H1 (cell line): ENCODE measurements around the gene KCNMA1. TPM values are rescaled to one million over a fixed set of nuclear protein-coding genes. Genes with fewer than 3 reads are reported as not detected.

Experiments
- CTCF ChIA-PET: fragments of 300-600 bp; sonication (Branson Sonifier 250); formaldehyde crosslinking; loops from one replicate; lab custom pipeline; 2021; ENCODE audit not compliant: partially characterized antibody; lab: Charles Lee
- POLR2A ChIA-PET: fragments of 300-600 bp; sonication (Branson Sonifier 250); formaldehyde crosslinking; loops from one replicate; lab custom pipeline; 2021; ENCODE audit warnings: inconsistent platforms; ENCODE audit not compliant: partially characterized antibody; lab: Charles Lee
- DNase-seq, 2 experiments: peaks; one replicate each; pipeline versions ENCODE4 v3.0.0 to v3.0.0-alpha.2; 2010 to 2022; ENCODE audit warnings: low spot score in 2 of 2, low read depth in 1 of 2, mixed read lengths in 1 of 2
- FAIRE-seq: peaks from 2 replicates; lab custom pipeline; 2011; peaks lifted over from hg19 to GRCh38; lab: Jason Lieb, UNC
- H2AFZ ChIP-seq: 2 replicates; pipeline ENCODE4 v1.8.1; 2012; ENCODE audit warnings: low read length, inconsistent platforms
- H2AK5ac ChIP-seq: 2 replicates; pipeline ENCODE4 v1.6.1; 2013; ENCODE audit warnings: low read depth, low read length
- H2BK120ac ChIP-seq: replicated peaks from 2 replicates; pipeline ENCODE3; 2013; ENCODE audit warnings: low read depth, low read length, inconsistent platforms
- H2BK12ac ChIP-seq: 2 replicates; pipeline ENCODE4 v1.6.1; 2013; ENCODE audit warnings: low read depth, low read length
- H2BK15ac ChIP-seq: 2 replicates; pipeline ENCODE4 v1.6.1; 2013; ENCODE audit warnings: low read length
- H2BK20ac ChIP-seq: 2 replicates; pipeline ENCODE4 v1.6.1; 2013; ENCODE audit warnings: low read length
- H2BK5ac ChIP-seq: 2 replicates; pipeline ENCODE4 v1.6.1; 2013; ENCODE audit warnings: low read depth, low read length
- H3K14ac ChIP-seq: 2 replicates; pipeline ENCODE4 v1.6.1; 2013; ENCODE audit warnings: inconsistent platforms; ENCODE audit not compliant: insufficient read length
- H3K18ac ChIP-seq: 2 replicates; pipeline ENCODE4 v1.6.1; 2013; ENCODE audit warnings: low read length; ENCODE audit errors: extremely low read depth
- H3K23ac ChIP-seq: 2 replicates; pipeline ENCODE4 v1.6.1; 2013; ENCODE audit warnings: inconsistent platforms; ENCODE audit not compliant: insufficient read length
- H3K23me2 ChIP-seq: 2 replicates; pipeline ENCODE4 v1.6.1; 2013; ENCODE audit warnings: low read depth, low read length
- H3K27ac ChIP-seq: 2 replicates; pipeline ENCODE4 v1.6.1; 2011; ENCODE audit warnings: low read depth, low read length, inconsistent platforms
- H3K27me3 ChIP-seq, 4 experiments: replicated peaks in 1 of 4; 1 replicate in 1 of 4; 2 replicates in 3 of 4; pipeline versions ENCODE4 v1.6.1 to v1.8.1; 2011 to 2013; ENCODE audit warnings: low read length in 3 of 4, mild to moderate bottlenecking in 3 of 4, inconsistent platforms in 2 of 4, mixed read lengths in 2 of 4, moderate library complexity in 1 of 4; ENCODE audit not compliant: control insufficient read depth in 3 of 4, insufficient read depth in 3 of 4; ENCODE audit errors: extremely low read depth in 1 of 4
- H3K36me3 ChIP-seq, 4 experiments: 2 replicates each; pipeline versions ENCODE4 v1.6.1 to v1.8.1; 2011 to 2013; ENCODE audit warnings: mild to moderate bottlenecking in 4 of 4, low read length in 3 of 4, moderate library complexity in 2 of 4, control low read depth in 1 of 4, inconsistent platforms in 1 of 4; ENCODE audit not compliant: insufficient read depth in 4 of 4, control insufficient read depth in 2 of 4
- H3K4ac ChIP-seq: replicated peaks from 2 replicates; pipeline ENCODE3; 2013; ENCODE audit warnings: low read length, low read depth, mixed read lengths, inconsistent platforms; ENCODE audit not compliant: insufficient read length
- H3K4me1 ChIP-seq, 4 experiments: replicated peaks in 1 of 4; 1 replicate in 1 of 4; 2 replicates in 3 of 4; pipeline versions ENCODE4 v1.6.1 to v1.8.1; 2011 to 2013; ENCODE audit warnings: low read length in 3 of 4, inconsistent platforms in 2 of 4, mixed read lengths in 1 of 4; ENCODE audit not compliant: insufficient read depth in 4 of 4, control insufficient read depth in 3 of 4
- H3K4me2 ChIP-seq, 2 experiments: 2 replicates each; pipeline versions ENCODE4 v1.6.1 to v1.8.1; 2011 to 2013; ENCODE audit warnings: low read depth in 2 of 2, low read length in 2 of 2, control low read depth in 1 of 2, inconsistent platforms in 1 of 2, mild to moderate bottlenecking in 1 of 2; ENCODE audit not compliant: insufficient read depth in 1 of 2
- H3K4me3 ChIP-seq, 4 experiments: fragments of 200-600, 300-600 bp in 1 of 4; sonication (generic), shearing (Covaris generic), sonication (Bioruptor Twin) in 1 of 4; 2 replicates each; pipeline versions ENCODE4 v1.5.1 to v1.8.1; 2011 to 2016; ENCODE audit warnings: low read length in 4 of 4, low read depth in 3 of 4, control low read depth in 2 of 4, inconsistent platforms in 2 of 4, mild to moderate bottlenecking in 2 of 4, mixed read lengths in 1 of 4, moderate library complexity in 1 of 4; ENCODE audit not compliant: insufficient read depth in 2 of 4; ENCODE audit errors: extremely low read depth in 1 of 4
- H3K56ac ChIP-seq: replicated peaks from 2 replicates; pipeline ENCODE3; 2013; ENCODE audit warnings: low read depth, mild to moderate bottlenecking, mixed read lengths, low read length, inconsistent platforms; ENCODE audit not compliant: insufficient read length
- H3K79me1 ChIP-seq: 2 replicates; pipeline ENCODE4 v1.6.1; 2013; ENCODE audit warnings: low read depth, low read length, control low read depth
- H3K79me2 ChIP-seq, 2 experiments: 2 replicates each; pipeline versions ENCODE4 v1.6.1 to v1.8.1; 2012 to 2013; ENCODE audit warnings: low read length in 2 of 2, mild to moderate bottlenecking in 2 of 2, inconsistent platforms in 1 of 2; ENCODE audit not compliant: insufficient read depth in 2 of 2, control insufficient read depth in 1 of 2
- H3K9ac ChIP-seq, 4 experiments: replicated peaks in 1 of 4; 1 replicate in 1 of 4; 2 replicates in 3 of 4; pipeline versions ENCODE4 v1.6.1 to v1.8.1; 2011 to 2013; ENCODE audit warnings: low read depth in 3 of 4, low read length in 3 of 4, control low read depth in 2 of 4, mild to moderate bottlenecking in 2 of 4, moderate library complexity in 2 of 4, inconsistent platforms in 1 of 4; ENCODE audit errors: extremely low read depth in 1 of 4
- H3K9me3 ChIP-seq, 2 experiments: 2 replicates each; pipeline versions ENCODE4 v1.6.1 to v1.8.1; 2012 to 2013; ENCODE audit warnings: mild to moderate bottlenecking in 2 of 2, moderate library complexity in 2 of 2, control low read depth in 1 of 2, inconsistent platforms in 1 of 2, low read depth in 1 of 2, low read length in 1 of 2, mixed read lengths in 1 of 2; ENCODE audit not compliant: insufficient read depth in 2 of 2
- H4K20me1 ChIP-seq, 2 experiments: replicated peaks in 1 of 2; 2 replicates each; pipeline versions ENCODE3 to v1.8.1; 2011 to 2013; ENCODE audit warnings: inconsistent platforms in 2 of 2, low read length in 2 of 2, mild to moderate bottlenecking in 1 of 2; ENCODE audit not compliant: insufficient read depth in 2 of 2, control insufficient read depth in 1 of 2
- H4K5ac ChIP-seq: 2 replicates; pipeline ENCODE4 v1.6.1; 2013; ENCODE audit warnings: low read length, low read depth, mixed read lengths, inconsistent platforms; ENCODE audit not compliant: insufficient read length
- H4K8ac ChIP-seq: 2 replicates; pipeline ENCODE4 v1.8.0; 2013; ENCODE audit warnings: mild to moderate bottlenecking, moderate library complexity, low read length, inconsistent platforms; ENCODE audit not compliant: insufficient read depth; ENCODE audit errors: extremely low read depth
- H4K91ac ChIP-seq: replicated peaks from 2 replicates; pipeline ENCODE3; 2013; ENCODE audit warnings: low read length, mixed read lengths, inconsistent platforms; ENCODE audit not compliant: insufficient read length
- ATF2 ChIP-seq: IDR thresholded peaks from 2 replicates; pipeline ENCODE4 v1.6.1; 2012; ENCODE audit warnings: low read length, inconsistent platforms
- CHD2 ChIP-seq: IDR thresholded peaks from 2 replicates; pipeline ENCODE4 v1.6.1; 2012; ENCODE audit warnings: low read length, improper control_type of control experiment
- HDAC2 ChIP-seq, 2 experiments: fragments of 300-600 bp in 1 of 2; sonication (generic) in 1 of 2; IDR thresholded peaks; 2 replicates each; pipeline ENCODE4 v1.6.1; 2011 to 2012; ENCODE audit warnings: low read depth in 2 of 2, low read length in 2 of 2, mild to moderate bottlenecking in 2 of 2, moderate library complexity in 2 of 2, borderline replicate concordance in 1 of 2, inconsistent platforms in 1 of 2
- KDM1A ChIP-seq: fragments of 200-600, 300-600 bp; sonication (generic); IDR thresholded peaks from 2 replicates; pipeline ENCODE4 v1.7.1; 2016; ENCODE audit warnings: mild to moderate bottlenecking, low read length, borderline replicate concordance
- SIRT6 ChIP-seq: IDR thresholded peaks from one replicate; pipeline ENCODE4 v1.7.1; 2012; ENCODE audit warnings: low read length, inconsistent platforms
- WGBS, 2 experiments: shearing (Covaris generic) in 1 of 2; methylation state at CpG; one replicate each; pipeline versions ENCODE4 v1.1.6 to v1.1.7; 2013 to 2015; ENCODE audit warnings: low lambda C conversion rate in 2 of 2, mixed read lengths in 2 of 2, inconsistent platforms in 1 of 2, low coverage in 1 of 2, missing lambda C conversion rate in 1 of 2; ENCODE audit not compliant: insufficient replicate concordance in 2 of 2, insufficient coverage in 1 of 2, insufficient read length in 1 of 2; ENCODE audit errors: extremely low coverage in 1 of 2, missing lambda C conversion rate in 1 of 2; 5-methylcytosine and 5-hydroxymethylcytosine counted together
- polyA plus RNA-seq, 7 experiments: library from polyadenylated mRNA; depleted of rRNA in 3 of 7; stranded (reverse) in 5 of 7; unstranded in 2 of 7; fragments of >200 nt in 5 of 7; fragments of 200-250 nt in 2 of 7; gene quantifications; 1 replicate in 5 of 7; 2 replicates in 1 of 7; 4 replicates in 1 of 7; pipeline versions ENCODE4 v1.2.1 to v1.2.3, GENCODE V29; 2011 to 2013; ENCODE audit warnings: missing spikeins in 2 of 7, mixed read lengths in 2 of 7
- total RNA-seq: library from RNA; stranded (reverse); fragmentation: NEBNext Ultra II Directional; extraction: Animal tissue kit (Norgen Biotek cat#: 25700); gene quantifications from 2 replicates; pipeline ENCODE4 v1.2.1, GENCODE V29; 2021

The KCNMA1 gene
- total and polyA plus RNA-seq, 2 of the 8 experiments (the other 6 are each of a cell fraction or from before 2014, with no cell fraction given), result 10.2 to 11.1 TPM

- no peaks in the 10 kb centered on the region for H3K79me2 ChIP-seq
- H4K5ac ChIP-seq, result no peak overlapping the region
- no peak overlapping the region for H3K14ac ChIP-seq
- peaks cover 0 to 9% (median 3%) of the 10 kb centered on the region in 4 experiments; a peak in 4 of 7 replicates for H3K4me1 ChIP-seq
- no peaks in the 10 kb centered on the region for H3K79me1 ChIP-seq
- POLR2A ChIA-PET, result no interaction called here
- no peaks in the 10 kb centered on the region for H3K23me2 ChIP-seq
- H3K18ac ChIP-seq, result no peak overlapping the region
- CTCF ChIA-PET, result interaction anchor here (0.6 kb wide), 1 partner anchor 509 kb away, joined by 3 read pairs; no protein-coding TSS in a partner anchor
- no peak overlapping the region for H3K4me2 ChIP-seq
- H3K4ac ChIP-seq, result no peak overlapping the region
- no peaks in the 10 kb centered on the region for H4K20me1 ChIP-seq
- H3K23ac ChIP-seq, result no peak overlapping the region
- H2BK5ac ChIP-seq, result no peak overlapping the region
- TF ChIP-seq ATF2 (no peak), CHD2 (no peak), SIRT6 (no peak), KDM1A (no peak), HDAC2 (IDR thresholded peaks at IDR 0.05; ENCODE audit: borderline replicate concordance in 1 of 2, low read depth in 2 of 2, low read length in 2 of 2) (no peak)
- H3K36me3 ChIP-seq, result no peaks in the 10 kb centered on the region
- H3K9me3 ChIP-seq, result no peaks in the 10 kb centered on the region
- no peak overlapping the region for H2BK12ac ChIP-seq
- no peak overlapping the region for H3K27ac ChIP-seq
- no peak for DNase-seq
- H2BK120ac ChIP-seq, result no peak overlapping the region
- no peak overlapping the region for H3K4me3 ChIP-seq
- no peak overlapping the region for H2BK20ac ChIP-seq
- H2AK5ac ChIP-seq, result no peak overlapping the region
- no peak overlapping the region for H4K8ac ChIP-seq
- H4K91ac ChIP-seq, result no peak overlapping the region
- H3K27me3 ChIP-seq, result no peaks in the 10 kb centered on the region; a peak in 1 of 7 replicates
- H2BK15ac ChIP-seq, result no peak overlapping the region
- no peak overlapping the region for H3K9ac ChIP-seq
- no peak for FAIRE-seq
- no peak overlapping the region for H2AFZ ChIP-seq
- WGBS, 2 experiments, result 90% methylated on average over 4 of the region's 4 CpGs; no CpG with 5 or more reads in 1 of the 2 experiments
- H3K56ac ChIP-seq, result no peak overlapping the region
These were observed 516.8 kb downstream of the KCNMA1 start for GRCh38 chr10:77120666-77121376.
